Lower leg skin (tissue), 4 donors: ENCODE results near the gene CDC25B. TPM values are rescaled to one million over a fixed set of nuclear protein-coding genes. Genes with fewer than 3 reads are reported as not detected.

Experiments
- DNase-seq, 2 donors: peaks; one replicate each; pipeline ENCODE4 v3.0.0-alpha.2; 2019; ENCODE audit warnings: low spot score in 2 of 2
- H3K4me3 ChIP-seq: fragments of 200-600 bp; sonication (generic); 2 replicates; pipeline ENCODE4 v1.5.1; 2017; ENCODE audit warnings: mild to moderate bottlenecking, low read depth; ENCODE audit not compliant: poor library complexity, severe bottlenecking
- POLR2A ChIP-seq, 2 donors: fragments of 450-650 bp; IDR thresholded peaks; one replicate each; pipeline ENCODE4 v1.6.1; 2016 to 2017; ENCODE audit warnings: antibody characterized with exemption in 2 of 2, mild to moderate bottlenecking in 1 of 2, moderate library complexity in 1 of 2
- WGBS, 2 donors: methylation state at CpG; one replicate each; pipeline ENCODE4 v1.1.5; 2018; 5-methylcytosine and 5-hydroxymethylcytosine counted together
- intact Hi-C: fragments of 100-400 bp; cut with DNase I; formaldehyde crosslinking; loops from one replicate; pipeline ENCODE4 v1.15.0; 2023; ENCODE audit warnings: low total_unique reads
- total RNA-seq, 4 donors: library from RNA; depleted of rRNA; stranded (reverse); fragments of >200 nt; gene quantifications; one replicate each; pipeline ENCODE4 v1.1.0, GENCODE V29; 2016
- TF ChIP-seq, protein P1 (sequence below), 3 donors: fragments of 450-650 bp; IDR thresholded peaks; one replicate each; pipeline ENCODE4 v1.5.1; 2016; ENCODE audit warnings: antibody characterized with exemption in 3 of 3, mild to moderate bottlenecking in 3 of 3, moderate library complexity in 2 of 3

CDC25B gene
- 10 to 100 TPM; 13.5 to 23.2 (median 18.5) TPM for total RNA-seq

DNA sequence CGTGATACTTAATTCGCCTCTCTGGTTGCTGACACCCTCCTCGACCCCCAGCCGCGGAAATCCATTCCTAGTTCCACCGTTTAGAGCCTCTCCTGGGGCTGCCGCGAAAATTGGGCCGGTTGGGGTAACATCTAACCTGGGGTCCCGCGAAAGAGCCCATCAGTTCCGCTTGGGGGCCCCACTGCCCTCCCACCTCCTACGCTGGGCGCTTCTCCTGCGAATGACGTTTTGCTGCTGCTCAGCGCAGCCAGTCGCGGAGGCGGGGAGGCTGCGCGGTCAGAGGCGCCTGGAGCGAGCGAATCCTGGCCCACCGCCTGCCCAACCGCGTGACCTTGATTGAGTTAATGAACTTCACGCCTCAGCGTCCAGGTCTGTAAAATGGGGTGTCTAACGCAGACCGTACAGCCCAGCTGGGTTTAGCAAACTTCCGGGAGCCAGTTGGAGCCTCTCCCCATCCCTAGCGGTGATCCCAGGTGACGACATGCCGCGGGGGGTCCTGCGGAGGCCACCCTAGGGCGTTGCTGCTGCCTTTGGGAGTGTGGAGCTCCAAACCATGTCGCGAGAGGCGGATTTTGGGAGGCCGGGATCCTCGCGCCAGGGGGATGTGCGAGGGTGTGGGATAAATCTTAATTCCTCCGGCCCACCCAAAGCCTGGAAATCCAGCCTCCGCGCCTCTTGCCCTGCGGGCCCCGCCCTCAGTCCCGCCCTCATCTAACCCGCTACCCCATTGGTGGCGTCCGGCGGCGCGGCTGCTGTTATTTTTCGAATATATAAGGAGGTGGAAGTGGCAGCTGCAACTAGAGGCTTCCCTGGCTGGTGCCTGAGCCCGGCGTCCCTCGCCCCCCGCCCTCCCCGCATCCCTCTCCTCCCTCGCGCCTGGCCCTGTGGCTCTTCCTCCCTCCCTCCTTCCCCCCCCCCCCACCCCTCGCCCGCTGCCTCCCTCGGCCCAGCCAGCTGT lies at the start of gene CDC25B:
Gene CDC25B (plus strand): TSS at position 800 of the 958 bp plus-strand sequence. CDS start 222 bp downstream, outside the sequence.
- WGBS, 2 donors: 1% methylated on average over 40 to 55 of the region's 69 CpGs
- peak; percentile 94 to 99 for DNase-seq
- intact Hi-C loops: no loop called here
- H3K4me3 ChIP-seq: peak within 1 kb of the TSS; percentile 61
- TF ChIP-seq, protein P1, sequence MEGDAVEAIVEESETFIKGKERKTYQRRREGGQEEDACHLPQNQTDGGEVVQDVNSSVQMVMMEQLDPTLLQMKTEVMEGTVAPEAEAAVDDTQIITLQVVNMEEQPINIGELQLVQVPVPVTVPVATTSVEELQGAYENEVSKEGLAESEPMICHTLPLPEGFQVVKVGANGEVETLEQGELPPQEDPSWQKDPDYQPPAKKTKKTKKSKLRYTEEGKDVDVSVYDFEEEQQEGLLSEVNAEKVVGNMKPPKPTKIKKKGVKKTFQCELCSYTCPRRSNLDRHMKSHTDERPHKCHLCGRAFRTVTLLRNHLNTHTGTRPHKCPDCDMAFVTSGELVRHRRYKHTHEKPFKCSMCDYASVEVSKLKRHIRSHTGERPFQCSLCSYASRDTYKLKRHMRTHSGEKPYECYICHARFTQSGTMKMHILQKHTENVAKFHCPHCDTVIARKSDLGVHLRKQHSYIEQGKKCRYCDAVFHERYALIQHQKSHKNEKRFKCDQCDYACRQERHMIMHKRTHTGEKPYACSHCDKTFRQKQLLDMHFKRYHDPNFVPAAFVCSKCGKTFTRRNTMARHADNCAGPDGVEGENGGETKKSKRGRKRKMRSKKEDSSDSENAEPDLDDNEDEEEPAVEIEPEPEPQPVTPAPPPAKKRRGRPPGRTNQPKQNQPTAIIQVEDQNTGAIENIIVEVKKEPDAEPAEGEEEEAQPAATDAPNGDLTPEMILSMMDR (IDR thresholded peaks at IDR 0.05): peak in 1 of 3 donors; percentile 62
- no peak for TF ChIP-seq POLR2A (IDR thresholded peaks at IDR 0.05)

DNA sequence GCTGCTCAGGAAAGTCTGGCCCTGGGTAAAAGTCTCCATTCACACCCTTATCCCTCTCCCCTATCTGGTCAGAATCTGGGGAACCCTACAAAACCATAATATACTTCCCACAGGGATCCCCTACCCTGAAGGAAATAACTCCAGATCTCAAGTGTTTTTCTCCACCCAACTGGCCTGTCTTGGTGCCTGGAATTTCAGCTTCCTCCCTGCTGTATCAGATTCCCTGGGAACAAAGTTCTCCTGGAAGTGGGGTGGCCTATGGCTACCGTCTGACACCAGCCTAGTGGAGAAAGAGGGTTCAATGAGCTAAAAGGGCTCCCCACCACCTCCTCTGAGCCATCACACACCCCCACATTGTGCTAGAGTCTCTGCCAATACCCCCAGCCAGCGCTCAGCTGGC lies 48.6 kb upstream of the CDC25B start:
- 89 to 92% methylated on average over 2 of the region's 2 CpGs for WGBS, 2 donors
- no peak overlapping the region for H3K4me3 ChIP-seq
- intact Hi-C loops: no loop called here
- TF ChIP-seq, protein P1 (IDR thresholded peaks at IDR 0.05): no peak
- TF ChIP-seq POLR2A (IDR thresholded peaks at IDR 0.05): no peak
- no peak for DNase-seq

DNA sequence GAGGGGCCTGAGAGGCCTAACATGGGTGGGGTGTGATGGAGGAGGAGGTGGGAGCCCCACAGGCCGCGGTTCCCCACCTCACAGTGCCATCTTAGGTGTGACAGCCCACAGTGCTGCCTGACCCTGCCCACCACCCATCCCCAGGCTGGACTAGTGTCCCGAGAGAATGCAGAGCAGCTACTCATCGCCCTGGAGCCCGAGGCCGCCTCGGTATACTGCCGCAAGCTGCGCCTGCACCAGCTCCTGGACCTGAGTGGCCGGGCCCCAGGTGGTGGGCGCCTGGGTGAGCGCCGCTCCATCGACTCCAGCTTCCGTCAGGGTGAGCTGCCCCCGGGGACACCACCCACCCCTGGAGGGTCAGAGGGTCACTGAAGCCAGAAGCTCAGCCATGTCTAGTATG lies 48.0 kb upstream of the CDC25B start:
- TF ChIP-seq POLR2A (IDR thresholded peaks at IDR 0.05): no peak
- TF ChIP-seq, protein P1 (IDR thresholded peaks at IDR 0.05): no peak
- intact Hi-C loops: no loop called here
- no peak overlapping the region for H3K4me3 ChIP-seq
- 84 to 89% methylated on average over 13 to 16 of the region's 16 CpGs for WGBS, 2 donors
- DNase-seq: no peak

DNA sequence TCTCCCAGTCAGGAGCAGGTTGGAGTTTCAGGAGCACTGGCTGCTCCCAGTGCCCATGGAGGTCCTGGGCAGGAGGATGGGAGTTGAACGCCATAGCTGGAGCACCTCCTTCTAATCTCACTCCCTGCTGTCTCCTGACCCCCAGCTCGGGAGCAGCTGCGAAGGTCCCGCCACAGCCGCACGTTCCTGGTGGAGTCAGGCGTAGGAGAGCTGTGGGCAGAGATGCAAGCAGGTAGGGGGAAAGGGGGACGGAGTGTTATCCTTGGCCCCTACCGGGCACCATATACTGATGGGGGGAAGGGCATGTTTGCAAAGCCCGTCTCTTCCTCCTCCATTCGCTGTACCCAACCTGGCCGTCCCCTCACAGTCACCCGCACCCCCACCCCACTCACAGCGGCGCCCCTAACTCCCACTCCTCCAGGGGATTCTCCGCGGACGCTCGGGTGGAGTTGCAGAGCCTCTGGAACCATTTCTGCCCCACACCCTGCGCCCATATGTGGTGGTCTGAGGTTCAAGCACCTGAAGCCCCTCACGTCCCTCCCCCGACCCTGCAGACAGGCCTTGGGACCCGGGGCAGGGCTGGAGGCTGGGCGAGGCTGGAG lies 46.9 kb upstream of the CDC25B start:
- 81 to 82% methylated on average over 21 to 24 of the region's 24 CpGs for WGBS, 2 donors
- DNase-seq: no peak
- intact Hi-C loops: no loop called here
- no peak overlapping the region for H3K4me3 ChIP-seq
- no peak for TF ChIP-seq POLR2A (IDR thresholded peaks at IDR 0.05)
- TF ChIP-seq, protein P1 (IDR thresholded peaks at IDR 0.05): no peak

DNA sequence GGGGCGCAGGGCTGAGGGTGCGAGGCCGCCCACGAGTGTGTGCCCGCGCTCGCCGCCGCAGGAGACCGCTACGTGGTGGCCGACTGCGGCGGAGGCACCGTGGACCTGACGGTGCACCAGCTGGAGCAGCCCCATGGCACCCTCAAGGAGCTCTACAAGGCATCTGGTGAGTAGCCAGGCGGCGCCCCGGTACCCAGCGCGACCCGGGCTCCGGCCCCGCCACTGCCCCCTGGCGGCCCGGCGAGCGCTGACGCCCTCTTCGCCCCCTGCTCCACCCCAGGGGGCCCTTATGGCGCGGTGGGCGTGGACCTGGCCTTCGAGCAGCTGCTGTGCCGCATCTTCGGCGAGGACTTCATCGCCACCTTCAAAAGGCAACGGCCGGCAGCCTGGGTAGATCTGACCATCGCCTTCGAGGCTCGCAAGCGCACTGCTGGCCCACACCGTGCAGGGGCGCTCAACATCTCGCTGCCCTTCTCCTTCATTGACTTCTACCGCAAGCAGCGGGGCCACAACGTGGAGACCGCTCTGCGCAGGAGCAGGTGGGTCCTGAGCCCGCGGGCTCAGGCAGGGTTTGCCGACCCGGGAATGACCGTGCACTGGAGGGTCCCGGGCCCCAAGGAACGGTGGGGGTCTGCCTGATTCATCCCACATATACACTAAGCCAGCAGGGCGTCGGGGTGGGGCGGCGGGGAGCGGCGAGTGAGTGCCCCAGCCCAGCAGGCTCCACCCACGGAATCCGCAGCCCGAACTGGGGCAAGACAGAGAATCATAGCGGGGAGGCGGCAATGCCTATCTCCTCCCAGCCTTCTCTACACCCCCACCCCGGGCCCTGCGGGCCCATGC lies 46.2 kb upstream of the CDC25B start:
- WGBS, 2 donors: 67 to 73% methylated on average over 34 to 45 of the region's 72 CpGs
- intact Hi-C loops: no loop called here

More for the DNA sequence above, 46.2 kb upstream of the CDC25B start:
- TF ChIP-seq, protein P1 (IDR thresholded peaks at IDR 0.05): no peak
- TF ChIP-seq POLR2A (IDR thresholded peaks at IDR 0.05): no peak
- DNase-seq: no peak
- H3K4me3 ChIP-seq: no peak overlapping the region
